Umbilical cord (tissue), 2 donors: ENCODE data around the gene KCNQ2. TPM values are rescaled to one million over a fixed set of nuclear protein-coding genes. Genes with fewer than 3 reads are reported as not detected.

Experiments
- DNase-seq: peaks from one replicate; pipeline ENCODE4 v3.0.0-alpha.2; 2015; ENCODE audit warnings: low spot score
- total RNA-seq: library from RNA; depleted of rRNA; stranded (reverse); fragments of >200 nt; gene quantifications from one replicate; pipeline ENCODE4 v1.2.3, GENCODE V29; 2014; ENCODE audit warnings: low replicate concordance; ENCODE audit not compliant: insufficient read depth

The KCNQ2 gene
- total RNA-seq, 1 donor from 2014 or later: 0.96 TPM

- peak; percentile 59 for DNase-seq
These were observed 37.7 kb downstream of the KCNQ2 start for GRCh38 chr20:63434599-63435378.

GRCh38 chr20:63433756-63434531 lies 38.5 kb downstream of the KCNQ2 start:
- no peak for DNase-seq

GRCh38 chr20:63433351-63433750 lies 39.1 kb downstream of the KCNQ2 start:
- DNase-seq: no peak

GRCh38 chr20:63432577-63433325 lies 39.7 kb downstream of the KCNQ2 start:
- DNase-seq: no peak

GRCh38 chr20:63431944-63432343 lies 40.5 kb downstream of the KCNQ2 start:
- DNase-seq: no peak

- no peak for DNase-seq
These were observed 41.6 kb downstream of the KCNQ2 start for GRCh38 chr20:63430891-63431290.

GRCh38 chr20:63429992-63430391 lies 42.5 kb downstream of the KCNQ2 start:
- no peak for DNase-seq

- no peak for DNase-seq
These were observed 43.4 kb downstream of the KCNQ2 start for GRCh38 chr20:63428906-63429575.

GRCh38 chr20:63427724-63428330 lies 44.6 kb downstream of the KCNQ2 start:
- no peak for DNase-seq

- no peak for DNase-seq
These were observed 45.2 kb downstream of the KCNQ2 start for GRCh38 chr20:63427206-63427605.

GRCh38 chr20:63425846-63426485 lies 46.5 kb downstream of the KCNQ2 start:
- no peak for DNase-seq

- DNase-seq: no peak
These were observed 47.8 kb downstream of the KCNQ2 start for GRCh38 chr20:63424613-63425012.

GRCh38 chr20:63423751-63424150 lies 48.7 kb downstream of the KCNQ2 start:
- DNase-seq: no peak

GRCh38 chr20:63422653-63423052 lies 49.8 kb downstream of the KCNQ2 start:
- no peak for DNase-seq

- DNase-seq: no peak
These were observed 50.5 kb downstream of the KCNQ2 start for GRCh38 chr20:63421913-63422312.

- DNase-seq: no peak
These were observed 51.3 kb downstream of the KCNQ2 start for GRCh38 chr20:63421094-63421692.

- DNase-seq: no peak
These were observed 51.9 kb downstream of the KCNQ2 start for GRCh38 chr20:63420359-63421093.

GRCh38 chr20:63419299-63419698 lies 53.2 kb downstream of the KCNQ2 start:
- no peak for DNase-seq

- DNase-seq: no peak
These were observed 53.8 kb downstream of the KCNQ2 start for GRCh38 chr20:63418617-63419016.

- DNase-seq: no peak
These were observed 54.7 kb downstream of the KCNQ2 start for GRCh38 chr20:63417738-63418120.
